Heart right ventricle (tissue), 16 donors: ENCODE data around the gene DAPL1. TPM values are rescaled to one million over a fixed set of nuclear protein-coding genes. Genes with fewer than 3 reads are reported as not detected.

Experiments
- ATAC-seq, 8 donors: fragments of 200-7000 bp; cut with Tn5 transposase; one replicate each; pipeline ENCODE4 v1.9.1; 2020; ENCODE audit warnings: mild to moderate bottlenecking in 8 of 8, moderate library complexity in 8 of 8, moderate number of reproducible peaks in 1 of 8
- DNase-seq, 2 donors: peaks; one replicate each; pipeline ENCODE4 v3.0.0-alpha.2; 2020
- H3K27ac ChIP-seq, 10 donors: fragments of 200-600 bp; sonication (generic) in 2 of 10; one replicate each; pipeline versions ENCODE4 v1.5.0 to v1.8.0; 2020 to 2022; ENCODE audit warnings: mild to moderate bottlenecking in 3 of 10
- H3K27me3 ChIP-seq, 7 donors: fragments of 200-600 bp; one replicate each; pipeline ENCODE4 v1.8.0; 2021 to 2022; ENCODE audit warnings: mild to moderate bottlenecking in 2 of 7
- H3K36me3 ChIP-seq, 9 donors: fragments of 200-600 bp; sonication (generic) in 1 of 9; one replicate each; pipeline versions ENCODE4 v1.5.0 to v1.8.0; 2020 to 2022; ENCODE audit warnings: mild to moderate bottlenecking in 2 of 9
- H3K4me1 ChIP-seq, 9 donors: fragments of 200-600 bp; sonication (generic) in 1 of 9; one replicate each; pipeline versions ENCODE4 v1.5.0 to v1.8.0; 2020 to 2022; ENCODE audit warnings: mild to moderate bottlenecking in 4 of 9
- H3K4me3 ChIP-seq, 10 donors: fragments of 200-600 bp; sonication (generic) in 2 of 10; one replicate each; pipeline versions ENCODE4 v1.5.0 to v1.8.0; 2020 to 2022; ENCODE audit warnings: mild to moderate bottlenecking in 7 of 10, moderate library complexity in 2 of 10
- H3K9me3 ChIP-seq, 11 donors: fragments of 200-600 bp in 10 of 11; sonication (generic) in 2 of 11; one replicate each; pipeline versions ENCODE4 v1.5.0 to v1.8.0; 2013 to 2022; ENCODE audit warnings: mild to moderate bottlenecking in 2 of 11, control low read depth in 1 of 11, moderate library complexity in 1 of 11
- WGBS, 2 donors: extraction: QIAGEN DNeasy Blood & Tissue Kit; methylation state at CpG; one replicate each; pipeline ENCODE4 v1.1.7; 2013; ENCODE audit warnings: inconsistent platforms in 1 of 2; 5-methylcytosine and 5-hydroxymethylcytosine counted together
- intact Hi-C, 10 donors: fragments of 100-400 bp; cut with DNase I; formaldehyde crosslinking; loops; one replicate each; pipeline versions ENCODE4 v1.11.1 to v1.14.2; 2022
- polyA plus RNA-seq, 2 donors: library from polyadenylated mRNA; stranded (reverse); fragments of 200-250 nt; gene quantifications; one replicate each; pipeline ENCODE4 v1.2.3, GENCODE V29; 2013
- total RNA-seq, 10 donors: library from RNA; stranded (reverse); fragmentation: NEBNext Ultra II Directional in 3 of 10; extraction: Animal tissue kit (Norgen Biotek cat#: 25700) in 3 of 10; gene quantifications; one replicate each; pipeline versions ENCODE4 v1.2.1 to v1.2.4, GENCODE V29; 2021 to 2023
- TF ChIP-seq, protein P1 (sequence below), 9 donors: fragments of 200-600 bp; sonication (generic) in 2 of 9; IDR thresholded peaks; one replicate each; pipeline versions ENCODE4 v1.5.0 to v1.8.0; 2021 to 2022; ENCODE audit warnings: antibody characterized with exemption in 9 of 9, mild to moderate bottlenecking in 5 of 9, moderate library complexity in 1 of 9
- donor health status: Arrhythmogenic right ventricular cardiomyopathy.
- donor health status: ischemic (EF 13 %, LVEDD 7.1; RV severe dilation, severe dysfunction).
- donor health status: healthy with polysubstance abuse.
- donor health status: DM: no; HTN: yes; CAD: no.
- donor health status: DM: no; HTN: no; CAD: no.
- donor health status: ischemic (EF 25% LVEDD 6.9; RV normal size, moderate dysfunction).
- donor health status: ischemic (EF 25% LVEDD 5.7; RV mildly dilated, moderate dysfunction).
- donor health status: healthy.
- donor health status: DM: yes; HTN: yes; CAD: no.
- donor health status: Ischemic cardiomyopathy.
- donor health status: ischemic (EF 35%, LVEDD 5.7; RV mildly dilated, moderate dysfunction).
- donor health status: nonischemic (EF 11% LVEDD 7.7; RV severe dilation, severe dysfunction).
- donor health status: DM: yes; HTN: yes; CAD: no.
- donor health status: PGD.
- donor health status: ischemic (EF 29% LVEDD 5.4; RV normal size, mild dysfunction).
- donor health status: nonischemic (EF 23%, LVEDD 6.1; RV moderate dilation, normal function).

Gene DAPL1
- total and polyA plus RNA-seq, 12 donors = 0.87 TPM; not detected in 11

DNA sequence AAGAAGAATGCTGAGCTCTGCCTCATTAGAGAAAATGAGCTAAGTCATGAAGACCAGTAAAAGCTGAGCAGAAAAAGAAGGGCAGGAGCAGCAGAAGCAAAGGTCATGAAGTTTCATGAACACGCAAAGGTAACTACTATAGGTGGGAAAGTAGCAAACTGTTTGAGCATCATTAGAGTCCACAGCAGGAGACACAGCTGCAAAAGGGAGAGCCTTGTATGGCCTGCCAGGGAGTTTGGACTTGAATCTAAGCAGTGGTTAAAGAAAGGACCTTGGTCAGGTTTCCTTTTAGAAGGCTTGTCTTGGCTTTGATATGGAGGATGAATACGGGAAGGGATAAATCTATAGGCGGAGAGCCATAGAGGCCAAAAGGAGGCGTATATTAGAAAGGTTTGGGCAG, 34.0 kb downstream of the DAPL1 start:
- Histone ChIP-seq H3K27ac (no peak overlapping the region), H3K4me3 (no peak overlapping the region), H3K4me1 (peaks cover 0 to 14% (median 4%) of the 10 kb centered on the region in 9 donors), H3K36me3 (no peaks in the 10 kb centered on the region), H3K9me3 (no peaks in the 10 kb centered on the region), H3K27me3 (no peaks in the 10 kb centered on the region)
- DNase-seq = no peak
- WGBS, 2 donors = 92 to 99% methylated on average over 4 of the region's 4 CpGs
- TF ChIP-seq, protein P1, sequence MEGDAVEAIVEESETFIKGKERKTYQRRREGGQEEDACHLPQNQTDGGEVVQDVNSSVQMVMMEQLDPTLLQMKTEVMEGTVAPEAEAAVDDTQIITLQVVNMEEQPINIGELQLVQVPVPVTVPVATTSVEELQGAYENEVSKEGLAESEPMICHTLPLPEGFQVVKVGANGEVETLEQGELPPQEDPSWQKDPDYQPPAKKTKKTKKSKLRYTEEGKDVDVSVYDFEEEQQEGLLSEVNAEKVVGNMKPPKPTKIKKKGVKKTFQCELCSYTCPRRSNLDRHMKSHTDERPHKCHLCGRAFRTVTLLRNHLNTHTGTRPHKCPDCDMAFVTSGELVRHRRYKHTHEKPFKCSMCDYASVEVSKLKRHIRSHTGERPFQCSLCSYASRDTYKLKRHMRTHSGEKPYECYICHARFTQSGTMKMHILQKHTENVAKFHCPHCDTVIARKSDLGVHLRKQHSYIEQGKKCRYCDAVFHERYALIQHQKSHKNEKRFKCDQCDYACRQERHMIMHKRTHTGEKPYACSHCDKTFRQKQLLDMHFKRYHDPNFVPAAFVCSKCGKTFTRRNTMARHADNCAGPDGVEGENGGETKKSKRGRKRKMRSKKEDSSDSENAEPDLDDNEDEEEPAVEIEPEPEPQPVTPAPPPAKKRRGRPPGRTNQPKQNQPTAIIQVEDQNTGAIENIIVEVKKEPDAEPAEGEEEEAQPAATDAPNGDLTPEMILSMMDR (IDR thresholded peaks at IDR 0.05) = no peak
- ATAC-seq = no peak
- intact Hi-C loops = no loop called here

DNA sequence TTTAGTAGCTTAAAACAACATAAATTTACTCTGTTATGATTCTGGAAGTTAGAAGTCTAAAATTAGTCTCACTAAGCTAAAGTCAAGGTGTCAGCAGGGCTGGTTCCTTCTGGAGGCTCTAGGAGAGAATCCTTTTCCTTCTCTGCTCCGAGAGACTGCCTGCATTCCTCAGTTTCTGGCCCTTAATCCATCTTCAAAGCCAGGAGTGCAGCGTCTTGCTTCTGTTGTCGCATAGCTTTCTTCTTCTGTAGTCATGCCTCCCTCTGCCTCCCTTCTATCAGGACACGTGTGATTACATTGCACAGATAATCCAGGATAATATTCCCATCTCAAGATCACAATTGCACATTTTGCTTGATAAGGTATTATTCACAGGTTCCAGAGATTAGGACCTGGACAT, 35.1 kb downstream of the DAPL1 start:
- no peak for DNase-seq
- TF ChIP-seq, protein P1 (IDR thresholded peaks at IDR 0.05) = no peak
- Histone ChIP-seq H3K9me3 (no peaks in the 10 kb centered on the region), H3K36me3 (no peaks in the 10 kb centered on the region), H3K27me3 (no peaks in the 10 kb centered on the region), H3K4me1 (peaks cover 0 to 14% (median 4%) of the 10 kb centered on the region in 9 donors), H3K4me3 (no peak overlapping the region), H3K27ac (no peak overlapping the region)
- intact Hi-C loops = no loop called here
- WGBS, 2 donors = 77 to 83% methylated on average over 4 of the region's 4 CpGs
- no peak for ATAC-seq

DNA sequence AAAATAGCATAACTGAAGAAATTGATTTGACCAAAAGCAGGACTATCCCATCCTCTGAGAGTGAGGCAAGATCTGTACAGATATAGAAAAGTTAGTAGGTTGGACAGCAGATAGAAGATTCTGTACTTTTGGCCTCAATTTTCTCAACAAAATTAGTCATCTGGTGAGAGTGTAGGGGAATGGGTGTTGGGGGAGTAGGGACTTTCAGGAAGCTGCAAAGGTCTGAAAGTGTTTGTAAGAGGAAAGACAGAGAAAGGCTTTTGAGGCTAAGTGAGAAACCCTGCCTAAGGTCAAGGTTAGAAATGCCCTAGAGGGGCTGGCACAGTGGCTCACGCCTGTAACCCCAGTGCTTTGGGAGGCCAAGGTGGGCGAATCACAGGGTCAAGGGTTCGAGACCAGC, 40.3 kb downstream of the DAPL1 start:
- TF ChIP-seq, protein P1 (IDR thresholded peaks at IDR 0.05) = no peak
- no peak overlapping the region for H3K27ac ChIP-seq
- DNase-seq (no peak), ATAC-seq (no peak)
- WGBS, 2 donors = 93 to 95% methylated on average over 3 of the region's 3 CpGs
- intact Hi-C loops = no loop called here
- H3K4me1 ChIP-seq = no peaks in the 10 kb centered on the region
- no peaks in the 10 kb centered on the region for H3K27me3 ChIP-seq
- no peaks in the 10 kb centered on the region for H3K36me3 ChIP-seq
- peaks cover 0 to 3% (median 0%) of the 10 kb centered on the region in 11 donors for H3K9me3 ChIP-seq
- no peak overlapping the region for H3K4me3 ChIP-seq

DNA sequence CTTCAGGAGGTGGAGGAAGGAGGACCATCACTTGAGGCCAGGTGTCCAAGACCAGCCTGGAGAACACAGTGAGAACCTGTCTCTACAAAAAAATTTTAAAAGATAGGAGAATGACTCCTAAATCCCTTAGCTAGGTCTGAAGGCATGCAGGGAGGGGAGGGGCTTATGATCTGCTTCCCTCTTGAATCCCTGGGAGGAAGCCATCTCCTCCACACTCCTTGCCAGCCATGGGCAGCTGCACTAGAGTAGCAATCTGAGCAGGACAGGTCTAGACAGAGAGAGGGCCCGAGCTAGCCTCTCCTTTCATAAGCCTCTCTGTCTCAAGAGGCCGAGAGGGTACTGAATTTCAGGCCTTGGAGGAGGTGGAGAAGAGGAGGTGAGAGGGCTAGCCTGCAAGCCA, 42.5 kb downstream of the DAPL1 start:
- intact Hi-C loops = no loop called here
- Histone ChIP-seq H3K27ac (no peak overlapping the region), H3K4me1 (peaks cover 0 to 13% (median 5%) of the 10 kb centered on the region in 9 donors), H3K27me3 (no peaks in the 10 kb centered on the region), H3K36me3 (no peaks in the 10 kb centered on the region), H3K9me3 (peaks cover 0 to 8% (median 0%) of the 10 kb centered on the region in 11 donors), H3K4me3 (no peak overlapping the region)
- ATAC-seq = no peak
- 76 to 88% methylated on average over 2 of the region's 2 CpGs for WGBS, 2 donors
- no peak for DNase-seq
- TF ChIP-seq, protein P1 (IDR thresholded peaks at IDR 0.05) = no peak
